IMR-90 (cell line): ENCODE measurements around the gene PLEKHH2. TPM values are rescaled to one million over a fixed set of nuclear protein-coding genes. Genes with fewer than 3 reads are reported as not detected.

Source experiments
- ATAC-seq: fragments of 200-7000 bp; cut with Tn5 transposase; 2 replicates; pipeline ENCODE4 v1.9.1; 2020; ENCODE audit warnings: low read depth, mild to moderate bottlenecking, moderate library complexity
- BruUV-seq: library from RNA; stranded (reverse); fragments of 400-500 nt; replicated peaks from 2 replicates; lab custom pipeline; 2021; lab: Mats Ljungman, UMichigan
- CTCF ChIA-PET: fragments of 300-600 bp; formaldehyde crosslinking; extraction: SDS; loops from one replicate; lab custom pipeline; 2021; ENCODE audit warnings: antibody characterized with exemption; lab: Yijun Ruan, JAX
- POLR2A ChIA-PET: fragments of 300-600 bp; sonication (Branson Sonifier 250); formaldehyde crosslinking; loops from one replicate; lab custom pipeline; 2022; ENCODE audit warnings: antibody characterized with exemption; ENCODE audit not compliant: unreplicated experiment; lab: Charles Lee
- DNase-seq: peaks from one replicate; pipeline ENCODE4 v3.0.0; 2013
- H2AFZ ChIP-seq: replicated peaks from 2 replicates; pipeline ENCODE3; 2013; ENCODE audit warnings: low read length, mild to moderate bottlenecking; ENCODE audit not compliant: poor library complexity
- H2AK5ac ChIP-seq: 2 replicates; pipeline ENCODE4 v1.6.1; 2013; ENCODE audit warnings: low read depth, low read length, inconsistent platforms
- H2AK9ac ChIP-seq: replicated peaks from 2 replicates; pipeline ENCODE3; 2013; ENCODE audit warnings: mild to moderate bottlenecking, low read depth, low read length, moderate library complexity; ENCODE audit not compliant: poor library complexity
- H2BK120ac ChIP-seq: 2 replicates; pipeline ENCODE4 v1.6.1; 2013; ENCODE audit warnings: low read depth, low read length, inconsistent platforms
- H2BK15ac ChIP-seq: 3 replicates; pipeline ENCODE4 v1.6.1; 2013; ENCODE audit warnings: low read depth, low read length, inconsistent platforms
- H2BK20ac ChIP-seq: 2 replicates; pipeline ENCODE4 v1.6.1; 2013; ENCODE audit warnings: low read depth, mild to moderate bottlenecking, inconsistent platforms, low read length, moderate library complexity
- H2BK5ac ChIP-seq: 2 replicates; pipeline ENCODE4 v1.6.1; 2013; ENCODE audit warnings: mild to moderate bottlenecking, low read depth, low read length, inconsistent platforms; ENCODE audit not compliant: poor library complexity, severe bottlenecking
- H3K14ac ChIP-seq: replicated peaks from 2 replicates; pipeline ENCODE4 v1.6.1; 2013; ENCODE audit warnings: low read depth, low read length, inconsistent platforms
- H3K18ac ChIP-seq: 2 replicates; pipeline ENCODE4 v1.6.1; 2013; ENCODE audit warnings: low read depth, low read length, control low read depth
- H3K23ac ChIP-seq: 2 replicates; pipeline ENCODE4 v1.6.1; 2013; ENCODE audit warnings: low read depth, low read length, inconsistent platforms
- H3K27ac ChIP-seq: 2 replicates; pipeline ENCODE4 v1.5.1; 2013; ENCODE audit warnings: mild to moderate bottlenecking, control low read depth, low read length; ENCODE audit not compliant: insufficient read depth
- H3K27me3 ChIP-seq: 2 replicates; pipeline ENCODE4 v1.6.1; 2013; ENCODE audit warnings: low read length; ENCODE audit not compliant: control insufficient read depth, insufficient read depth
- H3K36me3 ChIP-seq: 2 replicates; pipeline ENCODE4 v1.6.1; 2013; ENCODE audit warnings: low read length, mixed read lengths; ENCODE audit not compliant: control insufficient read depth, insufficient read depth
- H3K4ac ChIP-seq: 2 replicates; pipeline ENCODE4 v1.6.1; 2013; ENCODE audit warnings: low read depth, low read length, inconsistent platforms
- H3K4me1 ChIP-seq: 2 replicates; pipeline ENCODE4 v1.6.1; 2013; ENCODE audit warnings: low read length, mixed read lengths; ENCODE audit not compliant: control insufficient read depth, insufficient read depth
- H3K4me2 ChIP-seq: 2 replicates; pipeline ENCODE4 v1.6.1; 2013; ENCODE audit warnings: low read depth, mild to moderate bottlenecking, control low read depth, low read length, moderate library complexity
- H3K4me3 ChIP-seq: 2 replicates; pipeline ENCODE4 v1.5.1; 2013; ENCODE audit warnings: low read depth, mild to moderate bottlenecking, control low read depth, low read length, moderate library complexity; ENCODE audit not compliant: insufficient read depth
- H3K56ac ChIP-seq: 2 replicates; pipeline ENCODE4 v1.6.1; 2013; ENCODE audit warnings: low read length, inconsistent platforms; ENCODE audit not compliant: insufficient read depth; ENCODE audit errors: extremely low read depth
- H3K79me1 ChIP-seq, 2 experiments: 2 replicates each; pipeline ENCODE4 v1.6.1; 2013; ENCODE audit warnings: low read length in 2 of 2, inconsistent platforms in 1 of 2, low read depth in 1 of 2
- H3K9ac ChIP-seq: 2 replicates; pipeline ENCODE4 v1.6.1; 2013; ENCODE audit warnings: low read depth, low read length, control low read depth
- H3K9me1 ChIP-seq: 2 replicates; pipeline ENCODE4 v1.6.1; 2013; ENCODE audit warnings: low read length, inconsistent platforms; ENCODE audit not compliant: insufficient read depth
- H3K9me3 ChIP-seq: 2 replicates; pipeline ENCODE4 v1.6.1; 2013; ENCODE audit warnings: low read length; ENCODE audit not compliant: control insufficient read depth, insufficient read depth
- H4K20me1 ChIP-seq: 2 replicates; pipeline ENCODE4 v1.6.1; 2013; ENCODE audit warnings: low read length, inconsistent platforms; ENCODE audit not compliant: insufficient read depth
- H4K5ac ChIP-seq: 2 replicates; pipeline ENCODE4 v1.6.1; 2013; ENCODE audit warnings: mild to moderate bottlenecking, low read depth, low read length, control low read depth
- H4K8ac ChIP-seq, 2 experiments: 2 replicates each; pipeline ENCODE4 v1.6.1; 2013; ENCODE audit warnings: low read depth in 2 of 2, low read length in 2 of 2, control low read depth in 1 of 2, inconsistent platforms in 1 of 2
- H4K91ac ChIP-seq: 2 replicates; pipeline ENCODE4 v1.6.1; 2013; ENCODE audit warnings: low read depth, low read length, inconsistent platforms; ENCODE audit not compliant: insufficient read depth
- BHLHE40 ChIP-seq: fragments of 150-350 bp; IDR thresholded peaks from 2 replicates; pipeline ENCODE4 v1.6.1; 2016; ENCODE audit warnings: mild to moderate bottlenecking, low read depth, low read length
- CEBPB ChIP-seq: IDR thresholded peaks from 2 replicates; pipeline ENCODE4 v1.6.1; 2012; ENCODE audit warnings: low read depth, low read length, improper control_type of control experiment
- CHD1 ChIP-seq: IDR thresholded peaks from 2 replicates; pipeline ENCODE4 v1.6.1; 2012; ENCODE audit warnings: low read depth, low read length, improper control_type of control experiment
- FOS ChIP-seq: fragments of 150-350 bp; IDR thresholded peaks from 2 replicates; pipeline ENCODE4 v1.6.1; 2016; ENCODE audit warnings: low read depth, low read length
- MAFK ChIP-seq: IDR thresholded peaks from 2 replicates; pipeline ENCODE4 v1.6.1; 2012; ENCODE audit warnings: low read depth, low read length, improper control_type of control experiment
- MAZ ChIP-seq: IDR thresholded peaks from 2 replicates; pipeline ENCODE4 v1.6.1; 2012; ENCODE audit warnings: low read depth, mild to moderate bottlenecking, low read length, improper control_type of control experiment, moderate library complexity, borderline replicate concordance
- NFE2L2 ChIP-seq: fragments of 150-350 bp; IDR thresholded peaks from 2 replicates; pipeline ENCODE4 v1.6.1; 2016; ENCODE audit warnings: low read depth, mild to moderate bottlenecking, low read length
- RAD21 ChIP-seq: IDR thresholded peaks from 2 replicates; pipeline ENCODE4 v1.6.1; 2012; ENCODE audit warnings: low read length, improper control_type of control experiment
- RCOR1 ChIP-seq: IDR thresholded peaks from 2 replicates; pipeline ENCODE4 v1.6.1; 2012; ENCODE audit warnings: mild to moderate bottlenecking, low read length, improper control_type of control experiment; ENCODE audit not compliant: insufficient replicate concordance
- RFX5 ChIP-seq: IDR thresholded peaks from 2 replicates; pipeline ENCODE4 v1.8.0; 2012; ENCODE audit warnings: low read depth, mild to moderate bottlenecking, low read length, moderate library complexity
- SMC3 ChIP-seq: fragments of 150-350 bp; IDR thresholded peaks from 2 replicates; pipeline ENCODE4 v1.6.1; 2016; ENCODE audit warnings: low read depth, mild to moderate bottlenecking, antibody characterized with exemption, low read length, moderate library complexity
- WGBS, 2 experiments: methylation state at CpG; one replicate each; pipeline versions ENCODE4 v1.1.5 to v1.1.7; 2013; ENCODE audit warnings: missing lambda C conversion rate in 2 of 2; ENCODE audit not compliant: insufficient read length in 1 of 2; ENCODE audit errors: extremely low coverage in 2 of 2; 5-methylcytosine and 5-hydroxymethylcytosine counted together
- dilution Hi-C: fragments of 300-500 bp; cut with HindIII; formaldehyde crosslinking; loops from one replicate; pipeline ENCODE4 v1.14.3; 2018; ENCODE audit warnings: low sequenced_read_pairs; ENCODE audit not compliant: unreplicated experiment
- in situ Hi-C: fragments of 300-500 bp; cut with MboI; formaldehyde crosslinking; loops from 3 replicates; pipeline ENCODE4 v1.14.3; 2019; ENCODE audit warnings: low sequenced_read_pairs, inconsistent platforms, mixed read lengths
- intact Hi-C: fragments of 100-400 bp; cut with micrococcal nuclease; formaldehyde crosslinking; loops from 2 replicates; pipeline ENCODE4 v1.10.0; 2022
- polyA plus RNA-seq, 3 experiments: library from polyadenylated mRNA; depleted of rRNA; stranded (reverse); fragments of >200 nt; gene quantifications; 2 replicates each; pipeline ENCODE4 v1.2.3, GENCODE V29; 2012; ENCODE audit warnings: low replicate concordance in 1 of 3
- total RNA-seq: library from RNA; depleted of rRNA; stranded (reverse); fragments of >200 nt; gene quantifications from 2 replicates; pipeline ENCODE4 v1.2.3, GENCODE V29; 2012
- TF ChIP-seq, protein P1 (sequence below): fragments of 150-350 bp; IDR thresholded peaks from 2 replicates; pipeline ENCODE4 v1.6.1; 2016; ENCODE audit warnings: low read depth, mild to moderate bottlenecking, low read length, moderate library complexity, borderline replicate concordance
- TF ChIP-seq, protein P2 (sequence below): conservative IDR thresholded peaks from 2 replicates; pipeline ENCODE4 v1.5.1; 2012; ENCODE audit warnings: mild to moderate bottlenecking, low read depth, low read length, improper control_type of control experiment
- TF ChIP-seq, protein P3 (sequence below): fragments of 150-350 bp; IDR thresholded peaks from 2 replicates; pipeline ENCODE4 v1.6.1; 2017; ENCODE audit warnings: mild to moderate bottlenecking, antibody characterized with exemption, low read length, low read depth

Gene PLEKHH2
- total and polyA plus RNA-seq, 2 of the 4 experiments (the other 2 are of a cell fraction), result 2.0 to 3.3 TPM

DNA sequence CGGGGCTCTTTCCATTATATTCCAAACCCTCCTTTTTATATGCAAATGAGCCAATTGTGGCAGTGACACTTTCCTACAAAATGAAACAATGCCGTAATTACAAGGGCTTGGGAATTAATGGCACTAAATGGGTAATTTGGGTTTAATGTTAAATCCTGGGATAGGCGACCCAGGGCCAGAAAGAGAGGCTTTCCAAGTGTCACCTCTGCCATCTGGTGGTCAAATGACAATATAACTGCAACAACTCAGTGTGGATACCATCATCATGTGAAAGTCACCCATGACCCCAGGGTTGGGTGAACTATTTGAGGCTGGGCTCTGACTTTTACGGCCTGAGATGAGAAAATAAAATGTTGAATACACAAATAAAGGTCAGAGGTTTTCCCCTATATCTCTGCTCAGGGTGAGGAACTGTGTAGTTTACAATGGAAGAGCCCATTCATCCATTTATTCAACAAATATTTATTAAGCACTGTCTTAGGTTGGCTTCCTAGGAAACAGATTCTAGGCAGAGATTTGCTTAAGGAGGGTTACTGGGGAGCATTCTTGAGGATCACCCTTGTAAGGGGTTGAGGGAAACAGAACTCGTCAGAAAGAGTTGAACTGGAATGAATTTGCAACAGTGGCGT, 27.7 kb upstream of the PLEKHH2 start:
- Histone ChIP-seq H3K14ac (no peak overlapping the region), H3K79me1 (no peaks in the 10 kb centered on the region), H3K4me1 (peaks cover 2% of the 10 kb centered on the region; the same call in 1 of the 2 replicates), H3K9me3 (no peaks in the 10 kb centered on the region), H2AK5ac (no peak overlapping the region), H3K18ac (no peak overlapping the region), H3K9me1 (no peaks in the 10 kb centered on the region), H2BK5ac (no peak overlapping the region), H4K5ac (no peak overlapping the region), H4K91ac (no peak overlapping the region), H2AFZ (no peak overlapping the region), H2BK15ac (no peak overlapping the region), H3K4ac (no peak overlapping the region), H4K20me1 (no peaks in the 10 kb centered on the region), H3K4me3 (no peak overlapping the region), H3K27me3 (no peaks in the 10 kb centered on the region), H2BK120ac (no peak overlapping the region), H3K36me3 (no peaks in the 10 kb centered on the region), H3K56ac (no peak overlapping the region), H3K27ac (no peak overlapping the region), H3K4me2 (no peak overlapping the region), H2AK9ac (no peak overlapping the region), H3K23ac (no peak overlapping the region), H3K9ac (no peak overlapping the region), H4K8ac (no peak overlapping the region), H2BK20ac (no peak overlapping the region)
- WGBS, 2 experiments, result no CpG with 5 or more reads among the region's 6 CpGs
- dilution Hi-C loops, result no loop called here
- CTCF ChIA-PET, result interaction anchor here (0.6 kb wide), 1 partner anchor 12 kb away, joined by 3 read pairs; no protein-coding TSS in a partner anchor
- intact Hi-C loops, result loop anchor here (1.0 to 2.0 kb wide), 2 partner anchors 663 to 780 kb away; no protein-coding TSS in a partner anchor
- POLR2A ChIA-PET, result no interaction called here
- DNase-seq, result peak; percentile 44
- TF ChIP-seq, protein P1, sequence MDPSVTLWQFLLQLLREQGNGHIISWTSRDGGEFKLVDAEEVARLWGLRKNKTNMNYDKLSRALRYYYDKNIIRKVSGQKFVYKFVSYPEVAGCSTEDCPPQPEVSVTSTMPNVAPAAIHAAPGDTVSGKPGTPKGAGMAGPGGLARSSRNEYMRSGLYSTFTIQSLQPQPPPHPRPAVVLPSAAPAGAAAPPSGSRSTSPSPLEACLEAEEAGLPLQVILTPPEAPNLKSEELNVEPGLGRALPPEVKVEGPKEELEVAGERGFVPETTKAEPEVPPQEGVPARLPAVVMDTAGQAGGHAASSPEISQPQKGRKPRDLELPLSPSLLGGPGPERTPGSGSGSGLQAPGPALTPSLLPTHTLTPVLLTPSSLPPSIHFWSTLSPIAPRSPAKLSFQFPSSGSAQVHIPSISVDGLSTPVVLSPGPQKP, result no peak
- no peak for TF ChIP-seq MAZ
- TF ChIP-seq RAD21, result peak; percentile 59
- no peak for TF ChIP-seq NFE2L2
- TF ChIP-seq, protein P2, sequence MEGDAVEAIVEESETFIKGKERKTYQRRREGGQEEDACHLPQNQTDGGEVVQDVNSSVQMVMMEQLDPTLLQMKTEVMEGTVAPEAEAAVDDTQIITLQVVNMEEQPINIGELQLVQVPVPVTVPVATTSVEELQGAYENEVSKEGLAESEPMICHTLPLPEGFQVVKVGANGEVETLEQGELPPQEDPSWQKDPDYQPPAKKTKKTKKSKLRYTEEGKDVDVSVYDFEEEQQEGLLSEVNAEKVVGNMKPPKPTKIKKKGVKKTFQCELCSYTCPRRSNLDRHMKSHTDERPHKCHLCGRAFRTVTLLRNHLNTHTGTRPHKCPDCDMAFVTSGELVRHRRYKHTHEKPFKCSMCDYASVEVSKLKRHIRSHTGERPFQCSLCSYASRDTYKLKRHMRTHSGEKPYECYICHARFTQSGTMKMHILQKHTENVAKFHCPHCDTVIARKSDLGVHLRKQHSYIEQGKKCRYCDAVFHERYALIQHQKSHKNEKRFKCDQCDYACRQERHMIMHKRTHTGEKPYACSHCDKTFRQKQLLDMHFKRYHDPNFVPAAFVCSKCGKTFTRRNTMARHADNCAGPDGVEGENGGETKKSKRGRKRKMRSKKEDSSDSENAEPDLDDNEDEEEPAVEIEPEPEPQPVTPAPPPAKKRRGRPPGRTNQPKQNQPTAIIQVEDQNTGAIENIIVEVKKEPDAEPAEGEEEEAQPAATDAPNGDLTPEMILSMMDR, result peak; percentile 64
- TF ChIP-seq RFX5, result no peak
- TF ChIP-seq CEBPB, result no peak
- TF ChIP-seq, protein P3, sequence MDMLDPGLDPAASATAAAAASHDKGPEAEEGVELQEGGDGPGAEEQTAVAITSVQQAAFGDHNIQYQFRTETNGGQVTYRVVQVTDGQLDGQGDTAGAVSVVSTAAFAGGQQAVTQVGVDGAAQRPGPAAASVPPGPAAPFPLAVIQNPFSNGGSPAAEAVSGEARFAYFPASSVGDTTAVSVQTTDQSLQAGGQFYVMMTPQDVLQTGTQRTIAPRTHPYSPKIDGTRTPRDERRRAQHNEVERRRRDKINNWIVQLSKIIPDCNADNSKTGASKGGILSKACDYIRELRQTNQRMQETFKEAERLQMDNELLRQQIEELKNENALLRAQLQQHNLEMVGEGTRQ, result no peak
- no peak for TF ChIP-seq BHLHE40
- no peak for TF ChIP-seq FOS
- no peak for TF ChIP-seq CHD1
- TF ChIP-seq MAFK, result no peak
- TF ChIP-seq SMC3, result peak; percentile 53
- no peak for TF ChIP-seq RCOR1
- ATAC-seq, result peak; percentile 76
- no TSS peak for BruUV-seq
- in situ Hi-C loops, result no loop called here
